IPS-NIHi11 (cell line): ENCODE measurements around the gene COL5A1.
A peak's percentile ranks its signal among the peaks of the same experiment; 100 is the strongest.

Source experiments
- DNase-seq: peaks from one replicate; pipeline ENCODE4 v3.0.0; 2012; ENCODE audit warnings: mixed read lengths, low spot score

Gene COL5A1

GRCh38 chr9:134728021-134728795, 86.6 kb downstream of the COL5A1 start:
- DNase-seq: no peak

GRCh38 chr9:134728801-134729495, 87.3 kb downstream of the COL5A1 start:
- no peak for DNase-seq

GRCh38 chr9:134730011-134730760, 88.6 kb downstream of the COL5A1 start:
- DNase-seq: no peak

GRCh38 chr9:134730761-134731496, 89.3 kb downstream of the COL5A1 start:
- DNase-seq: no peak

GRCh38 chr9:134731497-134732391, 90.1 kb downstream of the COL5A1 start:
- DNase-seq: no peak

GRCh38 chr9:134732392-134733110, 90.9 kb downstream of the COL5A1 start:
- DNase-seq: no peak

GRCh38 chr9:134733480-134734232, 92.1 kb downstream of the COL5A1 start:
- DNase-seq: no peak

GRCh38 chr9:134734270-134734669, 92.7 kb downstream of the COL5A1 start:
- DNase-seq: no peak

GRCh38 chr9:134735441-134736175, 94.0 kb downstream of the COL5A1 start:
- no peak for DNase-seq

GRCh38 chr9:134736791-134737497, 95.3 kb downstream of the COL5A1 start:
- no peak for DNase-seq

- DNase-seq: no peak
These were observed 96.4 kb downstream of the COL5A1 start for GRCh38 chr9:134737842-134738580.

GRCh38 chr9:134738869-134739659, 97.5 kb downstream of the COL5A1 start:
- DNase-seq: peak; percentile 96

GRCh38 chr9:134739660-134739968, 98.0 kb downstream of the COL5A1 start:
- no peak for DNase-seq

GRCh38 chr9:134740071-134740470, 98.5 kb downstream of the COL5A1 start:
- no peak for DNase-seq

- DNase-seq: no peak
These were observed 100.2 kb downstream of the COL5A1 start for GRCh38 chr9:134741846-134742245.

- DNase-seq: no peak
These were observed 101.4 kb downstream of the COL5A1 start for GRCh38 chr9:134742822-134743535.
